ENCODE data around the gene VIPR2.

GRCh38 chr7:159039716-159040115 lies 105.0 kb downstream of the VIPR2 start:
- TF ChIP-seq POLR2A (IDR thresholded peaks at IDR 0.05): no peak
- TF ChIP-seq, protein P1, sequence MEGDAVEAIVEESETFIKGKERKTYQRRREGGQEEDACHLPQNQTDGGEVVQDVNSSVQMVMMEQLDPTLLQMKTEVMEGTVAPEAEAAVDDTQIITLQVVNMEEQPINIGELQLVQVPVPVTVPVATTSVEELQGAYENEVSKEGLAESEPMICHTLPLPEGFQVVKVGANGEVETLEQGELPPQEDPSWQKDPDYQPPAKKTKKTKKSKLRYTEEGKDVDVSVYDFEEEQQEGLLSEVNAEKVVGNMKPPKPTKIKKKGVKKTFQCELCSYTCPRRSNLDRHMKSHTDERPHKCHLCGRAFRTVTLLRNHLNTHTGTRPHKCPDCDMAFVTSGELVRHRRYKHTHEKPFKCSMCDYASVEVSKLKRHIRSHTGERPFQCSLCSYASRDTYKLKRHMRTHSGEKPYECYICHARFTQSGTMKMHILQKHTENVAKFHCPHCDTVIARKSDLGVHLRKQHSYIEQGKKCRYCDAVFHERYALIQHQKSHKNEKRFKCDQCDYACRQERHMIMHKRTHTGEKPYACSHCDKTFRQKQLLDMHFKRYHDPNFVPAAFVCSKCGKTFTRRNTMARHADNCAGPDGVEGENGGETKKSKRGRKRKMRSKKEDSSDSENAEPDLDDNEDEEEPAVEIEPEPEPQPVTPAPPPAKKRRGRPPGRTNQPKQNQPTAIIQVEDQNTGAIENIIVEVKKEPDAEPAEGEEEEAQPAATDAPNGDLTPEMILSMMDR (IDR thresholded peaks at IDR 0.05): no peak
